Esophagus squamous epithelium (tissue), 4 donors: ENCODE measurements around the gene EYS.

ENCODE experiments used
- CTCF ChIP-seq, 6 experiments: fragments of 450-650 bp in 4 of 6; fragments of 200-600 bp in 2 of 6; sonication (generic) in 2 of 6; IDR thresholded peaks; one replicate each; pipeline ENCODE4 v1.5.1; 2016 to 2019; ENCODE audit warnings: antibody characterized with exemption in 6 of 6, mild to moderate bottlenecking in 4 of 6, moderate library complexity in 4 of 6
- POLR2A ChIP-seq, 4 donors: fragments of 450-650 bp; IDR thresholded peaks; one replicate each; pipeline ENCODE4 v1.6.1; 2017; ENCODE audit warnings: antibody characterized with exemption in 4 of 4, mild to moderate bottlenecking in 4 of 4, moderate library complexity in 3 of 4

- TF ChIP-seq CTCF (IDR thresholded peaks at IDR 0.05): no peak
- TF ChIP-seq POLR2A (IDR thresholded peaks at IDR 0.05): no peak
Measured at GRCh38 chr6:65402564-65402963, 304.5 kb downstream of the EYS start.
